Smooth muscle cell (in vitro differentiated cells): Measurements from ENCODE around the gene SOX12. TPM values are rescaled to one million over a fixed set of nuclear protein-coding genes. Genes with fewer than 3 reads are reported as not detected.
A peak's percentile ranks its signal among the peaks of the same experiment; 100 is the strongest.

ENCODE experiments used
- DNase-seq: peaks from one replicate; lab custom pipeline; 2025; ENCODE audit not compliant: unreplicated experiment; lab: John Stamatoyannopoulos, UW
- H2AFZ ChIP-seq: fragments of 200-600 bp; sonication (generic); 2 replicates; pipeline ENCODE4 v1.6.0; 2016; ENCODE audit warnings: antibody characterized with exemption, low read depth, mild to moderate bottlenecking
- H3F3A ChIP-seq: fragments of 200-600 bp; sonication (generic); 2 replicates; pipeline ENCODE4 v1.6.0; 2017; ENCODE audit warnings: antibody characterized with exemption, low read depth
- H3K27ac ChIP-seq: fragments of 200-600 bp; sonication (generic); 2 replicates; pipeline ENCODE4 v1.5.1; 2016; ENCODE audit warnings: low read depth, mild to moderate bottlenecking
- H3K27me3 ChIP-seq: fragments of 200-600 bp; sonication (generic); 2 replicates; pipeline ENCODE4 v1.6.1; 2016; ENCODE audit warnings: low read depth, mild to moderate bottlenecking
- H3K36me3 ChIP-seq: fragments of 200-600 bp; sonication (generic); 2 replicates; pipeline ENCODE4 v1.5.1; 2016; ENCODE audit warnings: low read depth
- H3K4me1 ChIP-seq: fragments of 200-600 bp; sonication (generic); 2 replicates; pipeline ENCODE4 v1.5.1; 2016; ENCODE audit warnings: low read depth
- H3K4me2 ChIP-seq: fragments of 200-600 bp; sonication (generic); 2 replicates; pipeline ENCODE4 v1.6.0; 2016; ENCODE audit warnings: mild to moderate bottlenecking
- H3K4me3 ChIP-seq: fragments of 200-600 bp; sonication (generic); 2 replicates; pipeline ENCODE4 v1.5.1; 2016; ENCODE audit warnings: mild to moderate bottlenecking
- H3K79me2 ChIP-seq: fragments of 200-600 bp; sonication (generic); 2 replicates; pipeline ENCODE4 v1.6.0; 2016; ENCODE audit warnings: low read depth, mild to moderate bottlenecking
- H3K9ac ChIP-seq: fragments of 200-600 bp; sonication (generic); 2 replicates; pipeline ENCODE4 v1.6.0; 2016; ENCODE audit warnings: low read depth
- H3K9me3 ChIP-seq: fragments of 200-600 bp; sonication (generic); replicated peaks from 2 replicates; pipeline ENCODE4 v1.5.1; 2016; ENCODE audit warnings: low read depth
- H4K20me1 ChIP-seq: fragments of 200-600 bp; sonication (generic); 2 replicates; pipeline ENCODE4 v1.6.0; 2016; ENCODE audit warnings: low read depth
- CTCF ChIP-seq: fragments of 200-600 bp; sonication (generic); IDR thresholded peaks from 2 replicates; pipeline ENCODE4 v1.5.1; 2017; ENCODE audit warnings: borderline replicate concordance, mild to moderate bottlenecking, antibody characterized with exemption; ENCODE audit not compliant: insufficient read depth, poor library complexity, severe bottlenecking
- WGBS: methylation state at CpG from one replicate; pipeline ENCODE4 v1.1.7; 2016; ENCODE audit warnings: low lambda C conversion rate; 5-methylcytosine and 5-hydroxymethylcytosine counted together
- polyA plus RNA-seq: library from polyadenylated mRNA; unstranded; fragments of >200 nt; fragmentation: Nextera tagmentation; extraction: Ambion mirVana; gene quantifications from 2 replicates; pipeline ENCODE4 v1.2.1, GENCODE V29; 2016
- total RNA-seq: library from RNA; depleted of rRNA; stranded (reverse); fragments of >200 nt; gene quantifications from 2 replicates; pipeline ENCODE4 v1.2.3, GENCODE V29; 2014

SOX12 gene
- total and polyA plus RNA-seq, 2 experiments from 2014 or later: 7.1 to 17.7 TPM

GRCh38 chr20:341682-342081 lies 16.3 kb downstream of the SOX12 start:
- Histone ChIP-seq H3K4me3 (no peak overlapping the region), H3K9me3 (no peaks in the 10 kb centered on the region), H3K36me3 (no peaks in the 10 kb centered on the region), H3K4me1 (peaks cover 5% of the 10 kb centered on the region), H4K20me1 (no peaks in the 10 kb centered on the region), H3K27me3 (no peaks in the 10 kb centered on the region), H3K4me2 (no peak overlapping the region), H3K79me2 (peaks cover 6% of the 10 kb centered on the region), H3F3A (peaks cover 1% of the 10 kb centered on the region), H3K27ac (no peak overlapping the region), H3K9ac (no peak overlapping the region), H2AFZ (no peak overlapping the region)
- no peak for TF ChIP-seq CTCF
- no peak for DNase-seq
- WGBS: 57% methylated on average over 2 of the region's 2 CpGs

- Histone ChIP-seq H3K9me3 (no peaks in the 10 kb centered on the region), H3K4me3 (no peak overlapping the region), H3K79me2 (peaks cover 6% of the 10 kb centered on the region), H2AFZ (no peak overlapping the region), H3K27ac (no peak overlapping the region), H3K9ac (no peak overlapping the region), H3K4me2 (no peak overlapping the region), H4K20me1 (no peaks in the 10 kb centered on the region), H3F3A (peaks cover 6% of the 10 kb centered on the region), H3K36me3 (no peaks in the 10 kb centered on the region), H3K4me1 (peaks cover 5% of the 10 kb centered on the region), H3K27me3 (no peaks in the 10 kb centered on the region)
- TF ChIP-seq CTCF: no peak
- DNase-seq: no peak
Measured at GRCh38 chr20:343107-343506, 17.8 kb downstream of the SOX12 start.

- H3K4me1 ChIP-seq: peaks cover 10% of the 10 kb centered on the region
- peak overlapping the region; percentile 97 for H3K27ac ChIP-seq
- no peaks in the 10 kb centered on the region for H3K36me3 ChIP-seq
- H3K9me3 ChIP-seq: no peaks in the 10 kb centered on the region
- peaks cover 4% of the 10 kb centered on the region for H4K20me1 ChIP-seq
- H3K79me2 ChIP-seq: peaks cover 17% of the 10 kb centered on the region
- peak overlapping the region; percentile 82 for H3K4me3 ChIP-seq
- no peak for TF ChIP-seq CTCF
- H3K9ac ChIP-seq: peak overlapping the region; percentile 89
- peak overlapping the region; percentile 77 for H2AFZ ChIP-seq
- H3F3A ChIP-seq: peaks cover 8% of the 10 kb centered on the region
- H3K4me2 ChIP-seq: peak overlapping the region; percentile 98
- no peak for DNase-seq
- no peaks in the 10 kb centered on the region for H3K27me3 ChIP-seq
- WGBS: 67% methylated on average over 9 of the region's 9 CpGs
Measured at GRCh38 chr20:346033-346639, 20.8 kb downstream of the SOX12 start.
